NCI-H1436 (cell line): ENCODE results near the gene RANBP1.
A peak's percentile ranks its signal among the peaks of the same experiment; 100 is the strongest.
"Not testable (repeated sequence)": the region's sequence is repeated elsewhere in the genome, so short reads cannot be mapped to it uniquely, and the experiment has no call there.

Source experiments
- DNase-seq: peaks from one replicate; lab custom pipeline; 2025; lab: John Stamatoyannopoulos, UW

Gene RANBP1

DNA sequence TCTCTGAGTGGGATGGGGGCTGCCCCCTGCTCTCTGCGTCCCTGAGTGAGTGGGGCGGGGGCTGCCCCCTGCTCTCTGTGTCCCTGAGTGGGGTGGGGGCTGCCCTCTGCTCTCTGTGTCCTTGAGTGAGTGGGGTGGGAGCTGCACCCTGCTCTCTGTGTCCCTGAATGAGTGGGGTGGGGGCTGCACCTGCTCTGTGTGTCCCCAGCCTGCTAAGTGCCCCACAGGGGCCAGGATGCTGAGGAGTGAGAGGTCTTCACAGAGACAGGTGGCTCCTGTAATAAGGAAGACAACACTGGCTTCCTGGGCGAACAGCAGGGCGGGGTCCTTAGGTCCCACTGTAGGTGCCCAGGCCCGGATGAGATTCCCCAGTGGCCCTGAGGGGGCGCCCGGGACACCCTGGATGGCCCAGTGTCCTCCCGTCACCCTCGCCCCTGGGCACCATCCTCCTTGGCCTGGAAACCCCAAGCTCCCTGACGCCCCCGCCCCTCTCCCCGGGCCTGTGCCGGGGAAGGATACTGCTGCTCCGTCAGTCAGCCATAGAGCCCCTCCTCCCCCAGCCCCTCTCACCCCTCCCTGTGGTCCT lies 38.8 kb downstream of the RANBP1 start:
- peak; percentile 53 for DNase-seq

DNA sequence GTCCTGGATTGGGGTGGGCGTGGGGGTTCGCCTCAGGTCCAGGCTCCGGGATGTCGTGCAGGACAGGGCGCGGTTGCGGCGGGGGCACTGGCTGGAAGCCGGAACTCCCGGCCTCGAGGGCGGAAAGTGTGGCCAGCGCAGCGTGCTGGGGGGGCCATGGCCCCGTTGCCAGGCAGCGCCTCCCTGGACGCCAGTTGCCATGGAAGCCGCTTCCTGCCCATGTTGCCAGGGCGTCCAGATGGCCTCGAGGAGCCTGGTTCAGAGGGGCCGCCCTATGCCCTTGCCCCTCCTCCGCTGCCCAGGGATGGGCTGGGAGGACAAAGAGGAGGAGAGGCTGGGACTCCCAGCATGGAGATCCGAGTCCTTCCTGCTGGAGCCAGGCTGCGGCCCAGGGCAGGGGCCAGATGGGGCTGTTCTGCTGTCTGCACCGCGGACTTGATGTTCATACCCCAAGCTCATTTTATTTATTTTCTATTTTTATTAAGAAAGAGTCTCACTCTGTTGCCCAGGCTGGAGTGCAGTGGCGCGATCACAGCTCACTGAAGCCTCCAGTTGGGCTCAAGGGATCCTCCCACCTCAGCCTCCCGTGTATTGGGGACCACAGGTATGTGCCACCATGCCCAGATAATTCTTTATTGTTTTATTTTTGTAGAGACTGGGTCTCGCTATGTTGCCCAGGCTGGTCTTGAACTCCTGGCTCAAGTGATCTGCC lies 39.6 kb downstream of the RANBP1 start:
- peak; percentile 86 for DNase-seq

DNA sequence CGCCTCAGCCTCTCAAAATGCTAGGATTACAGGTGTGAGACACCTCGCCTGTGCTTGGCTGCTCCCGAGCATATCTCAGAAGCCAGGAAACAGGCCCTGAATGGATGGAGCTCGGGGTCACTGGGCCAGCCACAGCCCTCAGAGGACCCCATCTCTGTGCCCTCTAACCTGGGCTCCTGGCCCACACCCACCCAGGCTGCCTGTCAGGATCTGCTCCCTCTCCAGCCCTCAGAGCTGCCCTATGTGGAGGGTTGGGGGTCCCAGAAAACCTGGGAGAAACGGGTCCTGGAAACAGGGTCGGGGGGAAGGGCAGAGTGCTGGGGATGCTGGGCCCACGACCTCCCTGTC lies 40.1 kb downstream of the RANBP1 start:
- no peak for DNase-seq

DNA sequence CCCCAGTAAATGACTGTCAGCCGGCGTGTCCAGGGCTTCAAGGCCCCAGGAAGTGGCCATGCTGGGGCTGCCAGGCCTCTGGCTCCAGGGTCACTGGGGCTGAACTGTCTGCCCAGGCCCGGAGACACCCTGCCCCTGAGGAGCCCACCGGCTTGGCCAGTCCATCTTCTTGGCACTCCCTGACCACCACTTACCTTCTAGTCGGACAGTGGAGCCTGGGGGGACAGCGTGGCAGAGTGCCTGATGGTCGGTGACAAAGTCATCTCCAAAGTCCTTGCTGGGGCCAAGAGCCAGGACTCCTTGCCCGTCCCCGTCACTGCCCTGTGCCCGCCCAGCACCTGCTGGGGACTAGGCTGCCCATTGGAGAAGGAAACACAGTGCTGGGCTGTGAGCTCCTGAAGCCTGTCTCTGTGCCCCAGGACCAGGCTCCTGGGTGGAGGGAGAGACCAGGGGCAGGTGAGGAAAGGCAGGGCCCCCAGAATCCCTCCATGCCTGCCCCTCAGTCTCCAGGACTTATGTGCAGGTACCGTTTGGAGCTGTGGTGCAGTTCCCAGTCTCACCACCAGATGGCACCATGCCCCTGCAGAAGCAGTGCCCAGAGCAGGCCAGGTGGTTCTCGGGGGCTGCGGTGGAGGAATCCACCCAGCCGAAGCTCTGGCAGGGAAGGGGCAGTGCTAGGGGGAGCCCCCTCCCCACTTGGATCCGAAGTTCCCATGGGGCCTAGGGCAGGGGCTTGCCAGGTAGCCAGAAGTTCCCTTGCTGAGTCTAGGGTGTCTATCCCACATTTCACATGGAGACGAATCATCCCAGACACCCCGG lies 40.9 kb downstream of the RANBP1 start:
- peak; percentile 75 for DNase-seq

DNA sequence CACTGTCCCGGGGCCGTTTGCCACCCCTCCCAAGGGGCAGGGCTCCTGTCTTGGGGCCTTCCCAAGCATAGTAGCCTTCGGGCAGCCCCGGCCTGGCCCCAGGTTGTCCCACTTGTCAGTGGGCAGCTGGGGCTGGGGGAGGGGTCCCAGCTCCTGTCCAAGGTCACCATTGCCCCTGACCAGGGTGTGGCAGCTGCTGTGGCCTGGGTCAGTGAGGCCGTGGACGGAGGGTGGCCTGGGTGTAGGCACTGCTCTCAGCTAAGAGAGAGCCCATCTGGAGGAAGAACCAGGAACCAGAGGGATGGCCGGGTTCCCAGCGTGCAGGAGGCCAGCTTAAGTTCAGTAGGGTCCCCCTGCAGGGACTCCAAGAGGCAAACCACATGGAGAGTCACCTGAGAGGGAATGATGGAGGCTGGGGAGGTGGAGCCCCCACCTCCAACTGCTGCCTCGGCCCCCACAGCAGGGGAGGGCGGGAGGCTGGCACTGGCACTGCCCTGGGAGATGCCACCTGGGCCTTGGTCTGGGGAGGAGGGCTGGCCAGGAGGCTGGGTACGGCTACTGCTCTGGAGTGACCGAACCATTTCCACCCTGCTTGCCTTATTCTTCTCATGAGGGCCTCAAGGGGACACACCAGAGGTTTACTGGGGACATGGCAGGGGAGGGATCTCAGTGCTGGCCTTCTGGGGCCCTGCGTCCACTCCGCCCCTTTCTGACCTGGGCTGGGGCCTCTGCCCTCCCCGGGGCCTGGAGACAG lies 41.7 kb downstream of the RANBP1 start:
- DNase-seq = no peak

DNA sequence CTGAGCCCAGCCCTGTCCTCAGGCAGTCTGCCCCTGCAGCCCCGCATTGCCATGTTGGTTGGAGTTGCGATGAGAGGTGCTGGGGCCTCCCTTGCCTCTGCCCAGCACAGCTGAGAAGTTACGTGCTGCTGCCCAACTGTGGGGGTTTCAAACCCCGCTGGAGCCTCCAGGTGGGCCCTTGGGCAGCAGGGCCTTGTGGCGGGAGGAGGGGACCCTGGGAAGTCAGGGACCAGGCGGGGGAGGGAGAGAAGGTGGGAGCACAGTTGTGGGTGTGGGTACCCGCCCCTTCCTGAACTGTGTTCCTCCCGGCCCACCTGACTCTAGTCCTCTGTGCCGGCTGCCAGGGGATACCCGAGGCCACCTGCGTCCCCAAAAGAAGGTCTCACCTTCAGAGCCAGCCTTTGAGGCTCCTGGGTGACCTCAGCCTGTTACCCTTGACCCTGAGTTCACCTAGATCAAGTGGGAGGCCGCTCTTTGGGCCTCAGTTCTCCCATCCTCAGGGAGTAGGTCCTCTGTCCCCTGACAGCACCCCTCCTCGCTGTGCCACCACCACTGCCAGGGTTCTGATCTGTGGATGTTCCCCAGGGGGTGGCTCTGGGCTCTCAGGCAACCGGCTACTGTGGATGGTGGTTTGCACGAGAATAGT lies 42.6 kb downstream of the RANBP1 start:
- no peak for DNase-seq

DNA sequence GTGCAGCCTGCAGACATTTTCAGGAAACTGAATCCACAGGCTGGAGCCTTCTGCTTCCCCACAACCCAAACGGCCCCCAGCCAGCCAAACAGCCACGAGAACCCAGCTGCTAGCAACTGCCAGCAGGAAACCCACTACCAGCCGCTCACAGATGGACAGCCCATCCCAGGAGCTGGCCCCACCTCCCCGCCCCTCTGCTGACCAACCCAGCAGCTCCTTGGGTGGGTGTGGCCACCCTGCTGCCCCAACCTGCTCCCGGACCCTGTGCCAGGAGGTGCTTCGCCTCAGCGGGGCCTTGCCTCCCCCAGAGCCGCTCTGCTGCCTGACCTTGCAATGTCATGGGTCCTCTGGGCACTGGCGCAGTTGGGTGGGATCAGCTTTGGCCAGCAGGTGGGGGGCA lies 43.2 kb downstream of the RANBP1 start:
- DNase-seq = no peak

DNA sequence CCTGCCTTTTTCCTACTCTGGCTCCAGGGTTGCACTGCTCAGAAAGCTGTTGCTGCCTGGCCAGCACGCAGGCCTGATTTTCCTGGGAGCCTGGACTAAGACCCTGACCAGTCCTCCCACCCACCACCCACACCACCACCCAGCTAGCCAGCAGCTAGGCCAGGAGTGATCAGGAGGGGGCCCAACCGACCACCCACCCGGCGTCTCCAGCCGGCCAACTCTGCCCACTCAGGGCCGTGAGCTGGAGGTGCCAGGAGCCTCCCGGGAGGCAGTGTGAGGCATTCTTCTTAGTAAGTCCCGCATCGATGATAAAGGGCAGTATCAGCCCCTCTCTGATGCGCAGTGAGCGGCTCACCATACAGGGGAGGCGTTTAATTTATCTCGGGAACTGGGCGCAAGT lies 43.6 kb downstream of the RANBP1 start:
- not testable (repeated sequence) for DNase-seq

DNA sequence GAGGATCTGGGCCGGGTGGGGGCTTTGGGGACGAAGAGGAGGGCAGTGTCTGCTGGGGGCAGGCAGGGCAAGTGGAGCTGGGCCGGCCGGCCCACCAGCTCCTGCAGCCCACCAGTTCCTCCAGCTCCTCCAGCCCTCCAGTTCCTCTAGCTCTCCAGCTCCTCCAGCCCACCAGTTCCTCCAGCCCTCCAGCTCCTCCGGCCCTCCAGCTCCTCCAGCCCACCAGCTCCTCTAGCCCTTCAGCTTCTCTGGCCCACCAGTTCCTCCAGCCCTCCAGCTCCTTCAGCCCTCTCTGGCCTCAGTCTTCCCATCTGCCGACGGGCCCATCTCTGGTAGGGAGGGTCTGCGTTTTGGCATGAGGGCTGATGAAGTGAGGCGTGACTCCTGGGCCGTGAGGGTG lies 44.1 kb downstream of the RANBP1 start:
- no peak for DNase-seq

DNA sequence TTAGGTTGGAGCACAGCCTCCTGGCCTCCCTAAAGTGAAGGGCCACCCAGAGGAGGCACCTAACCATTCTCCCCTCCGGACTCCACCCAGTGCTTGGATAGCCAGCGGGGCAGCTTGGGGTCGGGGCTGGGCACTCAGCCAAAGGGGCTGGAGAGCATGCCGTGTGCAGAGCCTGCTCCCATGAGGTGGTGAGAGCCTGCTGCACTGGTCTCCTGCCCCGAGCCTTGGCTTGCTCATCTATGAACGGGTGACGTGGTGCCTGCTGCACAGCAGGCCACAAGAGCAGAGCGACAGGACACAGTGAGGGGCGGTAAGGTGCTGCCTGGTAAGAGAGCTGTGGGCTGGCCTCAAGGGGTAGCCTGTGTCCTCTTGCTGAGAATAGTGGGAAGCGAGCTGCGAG lies 49.0 kb downstream of the RANBP1 start:
- DNase-seq = no peak

DNA sequence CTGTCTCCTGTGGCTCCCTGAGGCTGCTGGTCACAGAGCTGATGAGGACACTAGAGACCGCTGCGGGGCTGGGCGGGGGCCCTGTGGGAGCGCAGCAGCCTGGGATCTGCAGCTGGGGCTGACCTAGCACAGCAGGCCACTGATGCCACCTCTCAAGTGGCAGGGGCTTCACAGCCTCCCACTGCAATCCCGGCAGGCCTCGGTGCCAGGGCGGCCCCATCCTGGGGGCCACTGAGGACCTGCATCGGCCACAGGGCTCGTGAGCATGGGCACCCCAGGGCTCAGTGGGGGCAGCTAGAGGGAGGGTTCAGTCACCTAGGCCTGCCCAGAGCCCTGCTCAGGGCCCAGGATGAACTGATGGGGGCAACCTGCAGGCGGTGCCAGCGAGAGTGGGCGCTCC lies 49.5 kb downstream of the RANBP1 start:
- DNase-seq = no peak

DNA sequence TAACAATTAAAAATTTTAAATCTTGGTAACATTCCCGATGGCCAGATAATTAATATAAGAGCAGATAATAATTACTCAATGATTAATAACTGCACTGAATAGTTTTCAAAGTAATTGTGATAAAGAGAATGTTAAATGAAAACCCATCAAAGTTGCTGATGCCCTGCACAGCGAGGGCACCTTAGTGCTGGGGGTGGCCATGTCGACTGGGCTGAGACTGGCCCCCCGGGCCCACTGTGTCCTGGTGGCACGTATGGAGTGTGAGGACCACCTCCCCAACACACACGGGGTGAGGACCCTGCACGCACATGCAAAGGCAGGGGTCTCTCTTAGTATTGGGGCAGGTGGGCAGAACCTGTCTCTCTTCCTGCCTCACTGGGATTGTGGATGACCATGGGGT lies 50.0 kb downstream of the RANBP1 start:
- DNase-seq = no peak

DNA sequence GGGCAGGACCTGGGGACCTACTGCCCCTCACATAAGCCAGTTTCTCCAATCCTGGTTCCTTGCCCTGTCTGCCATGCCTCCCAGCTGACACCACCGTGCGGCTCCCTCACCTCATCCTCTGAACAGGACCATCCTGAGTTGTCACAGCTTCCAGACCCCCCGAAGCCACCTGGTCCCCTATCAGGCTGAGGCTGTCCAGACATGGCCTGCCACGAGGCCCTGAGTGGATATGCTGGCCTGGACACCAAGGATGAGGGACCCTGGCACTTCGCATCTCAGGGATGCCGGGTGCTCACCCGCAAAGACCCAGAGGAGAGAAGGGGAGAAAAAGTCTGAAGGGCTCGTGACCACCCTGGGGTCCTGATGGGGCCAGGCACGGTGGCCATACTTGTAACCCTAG lies 50.8 kb downstream of the RANBP1 start:
- no peak for DNase-seq

DNA sequence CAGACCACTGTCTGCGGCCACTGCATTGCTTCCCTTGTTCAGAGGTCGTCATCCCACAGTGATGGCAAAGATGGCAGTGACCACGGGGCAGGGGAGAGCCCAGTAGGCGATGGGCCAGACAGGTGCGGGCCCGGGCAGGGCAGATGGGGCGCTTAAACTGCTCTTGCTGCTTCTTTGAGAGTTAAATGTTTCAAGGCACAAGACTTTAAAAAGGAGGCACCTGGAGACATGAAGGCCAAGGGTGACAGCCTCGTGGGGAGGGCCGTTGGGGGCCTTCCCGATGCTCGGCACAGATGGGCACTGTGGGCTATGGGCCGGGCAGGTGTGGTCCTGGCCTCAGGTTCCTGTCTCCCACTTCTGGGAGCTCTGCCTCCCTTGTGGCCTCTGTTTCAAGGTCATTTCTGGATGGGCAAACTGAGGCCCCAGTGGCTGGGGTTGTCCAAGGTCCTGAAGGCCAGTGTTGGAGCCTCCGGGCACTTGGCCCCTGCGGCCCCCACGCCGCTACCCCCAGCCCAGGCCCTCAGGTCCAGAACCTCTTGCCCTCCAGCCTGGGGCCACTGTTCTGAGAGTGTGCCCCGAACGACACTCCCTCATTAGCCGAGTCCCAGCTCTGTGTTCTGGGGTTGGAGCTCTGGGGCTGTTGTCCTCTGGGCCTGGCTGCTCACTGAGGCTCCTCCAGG lies 51.9 kb downstream of the RANBP1 start:
- DNase-seq = no peak

DNA sequence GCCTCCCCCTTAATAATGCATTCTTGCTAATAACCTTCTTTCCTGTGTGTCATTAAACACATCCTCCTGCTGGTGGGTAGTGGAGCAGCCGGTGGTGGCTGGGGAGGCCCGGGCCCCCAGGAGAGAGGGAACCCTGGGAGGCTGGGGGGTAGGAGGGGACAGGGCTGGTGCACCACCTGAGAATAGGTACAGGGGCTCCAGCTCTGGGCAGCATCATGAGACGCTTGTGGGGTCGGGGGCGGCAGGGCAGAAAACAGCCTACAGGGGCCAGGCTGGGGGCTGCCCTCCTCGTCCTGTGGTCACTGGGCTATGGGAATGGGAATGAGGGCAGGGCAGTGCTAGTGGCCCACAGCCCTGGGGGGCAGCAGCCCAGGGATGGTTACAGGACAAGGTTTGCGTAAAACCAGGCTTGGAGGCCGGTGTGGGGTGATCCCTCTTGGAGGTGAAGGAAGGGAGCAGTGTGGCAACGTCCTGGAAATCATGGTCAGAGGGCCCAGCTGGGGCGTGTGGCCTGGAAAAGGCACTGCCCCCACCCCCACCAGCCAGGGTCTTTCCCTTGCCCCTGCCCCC lies 53.4 kb downstream of the RANBP1 start:
- DNase-seq = no peak

DNA sequence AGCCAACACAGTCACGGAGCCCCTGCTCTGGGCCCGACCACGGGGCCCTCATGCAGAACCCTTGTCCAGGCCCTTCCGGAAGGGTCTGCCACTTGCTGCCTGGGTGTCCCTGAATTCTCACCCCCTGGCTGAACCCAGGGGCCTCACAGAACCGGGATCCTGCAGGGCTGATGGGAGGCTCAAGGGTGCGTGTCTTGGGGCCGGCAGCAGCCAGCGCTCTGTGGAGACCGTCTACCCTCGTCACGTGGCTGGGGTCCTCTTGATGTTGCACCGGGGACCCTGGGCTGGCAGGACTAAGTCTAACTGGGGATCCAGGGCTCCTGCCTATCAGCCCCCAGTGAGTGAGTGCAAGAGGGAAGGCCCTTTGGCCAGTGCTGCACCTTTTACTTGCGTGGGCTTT lies 54.3 kb downstream of the RANBP1 start:
- DNase-seq = no peak

DNA sequence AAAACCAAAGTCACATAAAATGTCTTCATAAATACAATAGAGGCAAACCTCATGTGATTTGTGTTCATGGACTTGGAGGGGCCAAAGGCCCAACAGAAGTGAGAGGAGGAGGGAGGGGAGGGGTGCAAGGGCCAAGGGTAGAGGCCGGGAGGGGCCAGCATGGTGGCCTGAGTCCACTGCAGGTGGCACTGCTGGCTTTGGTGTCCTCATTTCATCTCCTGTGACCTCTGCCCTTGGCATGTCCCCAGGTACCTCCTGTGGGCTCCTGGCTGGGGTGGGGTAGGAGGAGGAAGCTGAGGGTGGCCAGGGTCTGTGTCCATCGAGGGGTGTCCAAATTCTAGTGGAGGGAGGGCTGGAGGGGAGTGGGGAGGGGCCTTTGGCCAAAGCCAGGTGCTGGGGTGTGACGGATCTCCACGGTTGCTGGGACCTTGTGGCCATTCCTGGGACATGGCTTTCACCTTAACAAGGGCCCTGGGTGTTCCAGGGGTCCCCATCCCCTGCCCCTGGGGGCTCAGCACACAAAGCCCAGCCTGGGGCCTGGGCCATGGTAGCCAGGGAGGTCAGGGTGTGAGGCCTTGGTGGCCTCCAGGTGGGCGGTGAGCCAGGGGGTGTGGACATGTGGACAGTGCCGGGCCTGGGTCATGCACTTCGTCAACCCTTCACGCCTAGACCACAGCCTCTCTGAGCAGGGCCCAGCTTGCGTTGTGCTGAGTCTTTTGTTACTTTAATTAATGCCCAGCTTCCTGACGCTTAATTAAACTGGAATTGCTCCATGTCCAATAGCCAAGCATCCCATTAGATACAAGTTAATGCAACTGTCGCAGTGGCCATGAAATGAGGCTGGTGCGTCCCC lies 55.6 kb downstream of the RANBP1 start:
- DNase-seq = no peak

DNA sequence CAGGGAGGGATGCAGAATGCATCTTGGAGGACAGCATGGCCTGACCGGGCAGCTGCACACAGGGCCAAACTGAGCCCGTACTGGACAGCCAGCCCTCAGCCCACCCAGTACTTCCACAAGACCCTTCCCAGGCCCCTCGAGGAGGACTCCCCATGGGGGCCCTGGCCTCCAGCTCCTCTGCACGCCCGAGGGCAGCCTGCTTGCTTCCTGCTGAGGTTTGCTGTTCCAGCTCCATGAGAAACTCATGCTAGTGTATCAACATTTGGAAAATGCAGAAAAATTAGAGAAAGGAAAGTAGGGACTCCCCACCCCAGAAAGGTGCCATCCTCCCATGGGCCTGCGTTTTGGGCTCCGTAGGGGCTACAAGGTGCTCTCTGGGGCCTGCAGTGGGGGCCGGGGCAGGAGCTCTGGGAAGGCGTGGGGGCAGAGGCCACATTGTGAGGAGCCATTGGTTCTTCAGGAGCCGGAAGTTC lies 56.3 kb downstream of the RANBP1 start:
- no peak for DNase-seq

DNA sequence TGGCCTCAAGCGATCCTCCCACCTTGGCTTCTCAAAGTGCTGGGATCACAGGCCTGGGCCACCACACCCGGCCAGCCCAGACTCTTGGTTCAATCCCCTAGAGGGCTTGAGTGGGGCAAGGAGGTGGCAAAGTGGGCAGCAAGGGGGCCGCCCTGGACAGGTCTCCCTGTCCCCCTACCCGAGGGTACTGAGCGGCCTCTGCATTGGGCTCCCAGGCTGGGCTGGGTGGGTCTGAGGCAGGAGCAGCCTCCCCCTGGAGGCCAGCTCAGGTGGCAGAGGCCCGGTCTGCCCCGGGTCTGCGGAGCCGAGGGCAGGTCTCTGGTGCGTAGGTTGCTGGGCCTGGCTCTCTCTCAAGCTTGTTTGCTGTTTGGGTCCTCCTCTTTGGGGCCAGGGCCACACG lies 57.3 kb downstream of the RANBP1 start:
- DNase-seq = no peak

DNA sequence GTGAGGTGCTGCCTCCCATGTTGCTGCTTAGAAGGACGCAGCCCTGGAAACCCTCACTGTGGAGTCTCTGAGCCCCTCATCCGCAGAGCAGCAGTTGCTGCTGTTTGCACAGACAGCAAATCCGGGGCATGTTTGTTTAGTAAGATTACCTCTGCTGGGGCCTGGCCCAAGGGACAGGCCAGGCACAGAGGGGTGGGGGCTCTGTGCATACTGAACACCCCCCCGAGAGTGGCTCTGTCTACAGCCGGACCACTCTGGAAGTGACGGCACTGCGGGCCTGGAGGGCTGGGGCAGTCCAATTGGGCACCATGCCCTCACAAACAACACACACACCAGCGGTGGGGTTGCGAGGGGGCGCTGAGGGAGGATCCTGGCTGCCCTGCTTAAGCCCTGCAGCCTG lies 57.9 kb downstream of the RANBP1 start:
- no peak for DNase-seq
